ENCODE data around the gene CELF2.

CELF2 gene

GRCh38 chr10:11255796-11256444 lies 238.2 kb downstream of the CELF2 start:
- no peak for DNase-seq
- H3K4me3 Mint-ChIP-seq = no peak overlapping the region
- peaks cover 79% of the 10 kb centered on the region for H3K4me1 Mint-ChIP-seq (ENCODE audit: low read depth)
- peaks cover 98% of the 10 kb centered on the region for H3K36me3 Mint-ChIP-seq (ENCODE audit: low read depth)
- no peaks in the 10 kb centered on the region for H3K9me3 Mint-ChIP-seq
- H3K27ac Mint-ChIP-seq = peak overlapping the region; percentile 88
- no peaks in the 10 kb centered on the region for H3K27me3 Mint-ChIP-seq

GRCh38 chr10:11256896-11257295 lies 239.2 kb downstream of the CELF2 start:
- Mint-ChIP-seq H3K4me3 (no peak overlapping the region), H3K9me3 (no peaks in the 10 kb centered on the region), H3K27ac (peak overlapping the region; percentile 88), H3K36me3 (ENCODE audit: low read depth) (peaks cover 98% of the 10 kb centered on the region), H3K27me3 (no peaks in the 10 kb centered on the region), H3K4me1 (ENCODE audit: low read depth) (peaks cover 83% of the 10 kb centered on the region)
- DNase-seq = no peak

- no peak for DNase-seq
- peaks cover 98% of the 10 kb centered on the region for H3K36me3 Mint-ChIP-seq (ENCODE audit: low read depth)
- peak overlapping the region; percentile 88 for H3K27ac Mint-ChIP-seq
- no peaks in the 10 kb centered on the region for H3K9me3 Mint-ChIP-seq
- H3K4me3 Mint-ChIP-seq = no peak overlapping the region
- H3K4me1 Mint-ChIP-seq (ENCODE audit: low read depth) = peaks cover 89% of the 10 kb centered on the region
- no peaks in the 10 kb centered on the region for H3K27me3 Mint-ChIP-seq
Measured at GRCh38 chr10:11257440-11258090, 239.9 kb downstream of the CELF2 start.

GRCh38 chr10:11260170-11260569 lies 242.5 kb downstream of the CELF2 start:
- no peaks in the 10 kb centered on the region for H3K9me3 Mint-ChIP-seq
- peak overlapping the region; percentile 88 for H3K27ac Mint-ChIP-seq
- peaks cover 96% of the 10 kb centered on the region for H3K4me1 Mint-ChIP-seq (ENCODE audit: low read depth)
- no peaks in the 10 kb centered on the region for H3K27me3 Mint-ChIP-seq
- H3K4me3 Mint-ChIP-seq = no peak overlapping the region
- no peak for DNase-seq
- peaks cover 99% of the 10 kb centered on the region for H3K36me3 Mint-ChIP-seq (ENCODE audit: low read depth)

- H3K36me3 Mint-ChIP-seq (ENCODE audit: low read depth) = peaks cover 98% of the 10 kb centered on the region
- peak overlapping the region; percentile 87 for H3K27ac Mint-ChIP-seq
- H3K9me3 Mint-ChIP-seq = no peaks in the 10 kb centered on the region
- no peaks in the 10 kb centered on the region for H3K27me3 Mint-ChIP-seq
- no peak overlapping the region for H3K4me3 Mint-ChIP-seq
- no peak for DNase-seq
- H3K4me1 Mint-ChIP-seq (ENCODE audit: low read depth) = peaks cover 95% of the 10 kb centered on the region
Measured at GRCh38 chr10:11261143-11261542, 243.5 kb downstream of the CELF2 start.

- Mint-ChIP-seq H3K36me3 (ENCODE audit: low read depth) (peaks cover 97% of the 10 kb centered on the region), H3K27me3 (no peaks in the 10 kb centered on the region), H3K4me3 (no peak overlapping the region), H3K4me1 (ENCODE audit: low read depth) (peaks cover 95% of the 10 kb centered on the region), H3K27ac (peak overlapping the region; percentile 87), H3K9me3 (no peaks in the 10 kb centered on the region)
- DNase-seq = no peak
Measured at GRCh38 chr10:11261687-11262493, 244.2 kb downstream of the CELF2 start.

- no peak overlapping the region for H3K4me3 Mint-ChIP-seq
- no peaks in the 10 kb centered on the region for H3K9me3 Mint-ChIP-seq
- peaks cover 97% of the 10 kb centered on the region for H3K36me3 Mint-ChIP-seq (ENCODE audit: low read depth)
- peak overlapping the region; percentile 87 for H3K27ac Mint-ChIP-seq
- H3K4me1 Mint-ChIP-seq (ENCODE audit: low read depth) = peaks cover 95% of the 10 kb centered on the region
- H3K27me3 Mint-ChIP-seq = no peaks in the 10 kb centered on the region
- no peak for DNase-seq
Measured at GRCh38 chr10:11262494-11263345, 245.0 kb downstream of the CELF2 start.

GRCh38 chr10:11263767-11264166 lies 246.1 kb downstream of the CELF2 start:
- peaks cover 97% of the 10 kb centered on the region for H3K36me3 Mint-ChIP-seq (ENCODE audit: low read depth)
- H3K27me3 Mint-ChIP-seq = no peaks in the 10 kb centered on the region
- H3K27ac Mint-ChIP-seq = peak overlapping the region; percentile 87
- H3K4me3 Mint-ChIP-seq = no peak overlapping the region
- DNase-seq = no peak
- H3K9me3 Mint-ChIP-seq = no peaks in the 10 kb centered on the region
- peaks cover 95% of the 10 kb centered on the region for H3K4me1 Mint-ChIP-seq (ENCODE audit: low read depth)

- Mint-ChIP-seq H3K9me3 (no peaks in the 10 kb centered on the region), H3K4me1 (ENCODE audit: low read depth) (peaks cover 96% of the 10 kb centered on the region), H3K27ac (peak overlapping the region; percentile 87), H3K4me3 (no peak overlapping the region), H3K36me3 (ENCODE audit: low read depth) (peaks cover 97% of the 10 kb centered on the region), H3K27me3 (no peaks in the 10 kb centered on the region)
- DNase-seq = no peak
Measured at GRCh38 chr10:11264296-11265048, 246.8 kb downstream of the CELF2 start.

- Mint-ChIP-seq H3K4me3 (no peak overlapping the region), H3K4me1 (ENCODE audit: low read depth) (peaks cover 96% of the 10 kb centered on the region), H3K36me3 (ENCODE audit: low read depth) (peaks cover 97% of the 10 kb centered on the region), H3K27ac (peak overlapping the region; percentile 53), H3K27me3 (no peaks in the 10 kb centered on the region), H3K9me3 (no peaks in the 10 kb centered on the region)
- DNase-seq = no peak
Measured at GRCh38 chr10:11265484-11265883, 247.8 kb downstream of the CELF2 start.

GRCh38 chr10:11266426-11266825 lies 248.8 kb downstream of the CELF2 start:
- Mint-ChIP-seq H3K27me3 (no peaks in the 10 kb centered on the region), H3K36me3 (ENCODE audit: low read depth) (peaks cover 97% of the 10 kb centered on the region), H3K4me3 (no peak overlapping the region), H3K4me1 (ENCODE audit: low read depth) (peaks cover 95% of the 10 kb centered on the region), H3K9me3 (no peaks in the 10 kb centered on the region), H3K27ac (peak overlapping the region; percentile 83)
- no peak for DNase-seq

GRCh38 chr10:11270135-11270857 lies 252.6 kb downstream of the CELF2 start:
- DNase-seq = peak; percentile 84
- peak overlapping the region; percentile 47 for H3K4me3 Mint-ChIP-seq
- no peaks in the 10 kb centered on the region for H3K9me3 Mint-ChIP-seq
- peaks cover 97% of the 10 kb centered on the region for H3K36me3 Mint-ChIP-seq (ENCODE audit: low read depth)
- H3K27me3 Mint-ChIP-seq = no peaks in the 10 kb centered on the region
- peaks cover 95% of the 10 kb centered on the region for H3K4me1 Mint-ChIP-seq (ENCODE audit: low read depth)
- H3K27ac Mint-ChIP-seq = peak overlapping the region; percentile 93

GRCh38 chr10:11270858-11271179 lies 253.1 kb downstream of the CELF2 start:
- Mint-ChIP-seq H3K36me3 (ENCODE audit: low read depth) (peaks cover 98% of the 10 kb centered on the region), H3K9me3 (no peaks in the 10 kb centered on the region), H3K4me3 (no peak overlapping the region), H3K27ac (peak overlapping the region; percentile 93), H3K4me1 (ENCODE audit: low read depth) (peaks cover 95% of the 10 kb centered on the region), H3K27me3 (no peaks in the 10 kb centered on the region)
- DNase-seq = no peak

All from activated T-cell treated with anti-CD3 and anti-CD28 coated beads, Interleukin-2, amount 50 U/mL, for 24 hours (primary cell).